GM21825 (cell line): Measurements from ENCODE around the gene CCDC13.

ENCODE experiments used
- ATAC-seq: cut with Tn5 transposase; IDR thresholded peaks from one replicate; pipeline ENCODE4 v1.9.1; 2021; ENCODE audit warnings: mild to moderate bottlenecking, moderate library complexity; ENCODE audit not compliant: unreplicated experiment

CCDC13 gene

GRCh38 chr3:42735615-42736014 is 37.4 kb downstream of the CCDC13 start:
- ATAC-seq = no peak

- ATAC-seq = no peak
Measured at GRCh38 chr3:42735019-42735418, 38.0 kb downstream of the CCDC13 start.

GRCh38 chr3:42734263-42734860 is 38.7 kb downstream of the CCDC13 start:
- ATAC-seq = no peak

GRCh38 chr3:42733501-42734262 is 39.4 kb downstream of the CCDC13 start:
- ATAC-seq = no peak

- no peak for ATAC-seq
Measured at GRCh38 chr3:42732829-42733459, 40.1 kb downstream of the CCDC13 start.

- no peak for ATAC-seq
Measured at GRCh38 chr3:42732196-42732828, 40.7 kb downstream of the CCDC13 start.

- no peak for ATAC-seq
Measured at GRCh38 chr3:42731476-42732195, 41.4 kb downstream of the CCDC13 start.

GRCh38 chr3:42730706-42731420 is 42.2 kb downstream of the CCDC13 start:
- no peak for ATAC-seq

- no peak for ATAC-seq
Measured at GRCh38 chr3:42730294-42730693, 42.8 kb downstream of the CCDC13 start.

GRCh38 chr3:42729404-42730145 is 43.5 kb downstream of the CCDC13 start:
- no peak for ATAC-seq

- ATAC-seq = no peak
Measured at GRCh38 chr3:42728668-42729364, 44.2 kb downstream of the CCDC13 start.

- ATAC-seq = no peak
Measured at GRCh38 chr3:42728056-42728455, 45.0 kb downstream of the CCDC13 start.

- no peak for ATAC-seq
Measured at GRCh38 chr3:42725454-42725853, 47.6 kb downstream of the CCDC13 start.

GRCh38 chr3:42723219-42723618 is 49.8 kb downstream of the CCDC13 start:
- no peak for ATAC-seq
